ENCODE measurements around the gene LGR5.

The LGR5 gene

GRCh38 chr12:71415336-71416231 is 24.0 kb upstream of the LGR5 start:
- Histone ChIP-seq H3K27ac (replicated peaks) (no peak overlapping the region), H3K27me3 (ENCODE audit: insufficient read depth, poor library complexity, severe bottlenecking) (no peaks in the 10 kb centered on the region), H3K4me3 (replicated peaks; ENCODE audit: insufficient read depth, low read length) (no peak overlapping the region)
- peak; percentile 7 to 41 for DNase-seq (ENCODE audit: low read depth in 1 of 2, low spot score in 1 of 2)
- TF ChIP-seq REST (IDR thresholded peaks at IDR 0.05; ENCODE audit: insufficient replicate concordance, low read depth) (no peak), CTCF (IDR thresholded peaks at IDR 0.05; ENCODE audit: insufficient read depth, low read length) (peak; percentile 73)

- Histone ChIP-seq H3K4me3 (replicated peaks; ENCODE audit: insufficient read depth, low read length) (no peak overlapping the region), H3K27ac (replicated peaks) (no peak overlapping the region), H3K27me3 (ENCODE audit: insufficient read depth, poor library complexity, severe bottlenecking) (no peaks in the 10 kb centered on the region)
- no peak for DNase-seq (ENCODE audit: low read depth in 1 of 2, low spot score in 1 of 2)
- TF ChIP-seq POLR2AphosphoS5 (IDR thresholded peaks at IDR 0.05; ENCODE audit: low read depth) (no peak), GABPA (IDR thresholded peaks at IDR 0.05; ENCODE audit: low read depth) (no peak)
Measured at GRCh38 chr12:71417181-71417580, 22.4 kb upstream of the LGR5 start.

- H3K27me3 ChIP-seq (ENCODE audit: insufficient read depth, poor library complexity, severe bottlenecking) = no peaks in the 10 kb centered on the region
- TF ChIP-seq GABPA (IDR thresholded peaks at IDR 0.05; ENCODE audit: low read depth) (no peak), SPI1 (IDR thresholded peaks at IDR 0.05; ENCODE audit: borderline replicate concordance, low read depth) (no peak), REST (IDR thresholded peaks at IDR 0.05; ENCODE audit: insufficient replicate concordance, low read depth) (no peak), POLR2AphosphoS5 (IDR thresholded peaks at IDR 0.05; ENCODE audit: low read depth) (no peak)
- DNase-seq (ENCODE audit: low read depth in 1 of 2, low spot score in 1 of 2) = no peak
- no peak overlapping the region for H3K4me3 ChIP-seq (replicated peaks; ENCODE audit: insufficient read depth, low read length)
- no peak overlapping the region for H3K27ac ChIP-seq (replicated peaks)
Measured at GRCh38 chr12:71420775-71421406, 18.7 kb upstream of the LGR5 start.

GRCh38 chr12:71425568-71426299 is 13.9 kb upstream of the LGR5 start:
- TF ChIP-seq CTCF (IDR thresholded peaks at IDR 0.05; ENCODE audit: insufficient read depth, low read length) = no peak
- no peak for TF ChIP-seq POLR2AphosphoS5 (IDR thresholded peaks at IDR 0.05; ENCODE audit: low read depth)
- no peak for TF ChIP-seq SPI1 (IDR thresholded peaks at IDR 0.05; ENCODE audit: borderline replicate concordance, low read depth)
- DNase-seq (ENCODE audit: low read depth in 1 of 2, low spot score in 1 of 2) = no peak
- no peaks in the 10 kb centered on the region for H3K27me3 ChIP-seq (ENCODE audit: insufficient read depth, poor library complexity, severe bottlenecking)
- no peak overlapping the region for H3K27ac ChIP-seq (replicated peaks)
- H3K4me3 ChIP-seq (replicated peaks; ENCODE audit: insufficient read depth, low read length) = no peak overlapping the region
